Muscle layer of colon (tissue), 2 donors: Measurements from ENCODE around the gene PADI2.

Experiments used
- H3K27ac ChIP-seq: one replicate; pipeline ENCODE4 v1.7.0; 2013; ENCODE audit warnings: low read depth, mild to moderate bottlenecking, low read length, moderate library complexity
- H3K27me3 ChIP-seq, 2 donors: one replicate each; pipeline ENCODE4 v1.7.0; 2013; ENCODE audit warnings: low read length in 2 of 2, mild to moderate bottlenecking in 2 of 2; ENCODE audit not compliant: insufficient read depth in 2 of 2, control insufficient read depth in 1 of 2
- H3K36me3 ChIP-seq: one replicate; pipeline ENCODE4 v1.7.0; 2013; ENCODE audit warnings: mild to moderate bottlenecking, low read length; ENCODE audit not compliant: insufficient read depth
- H3K4me1 ChIP-seq: one replicate; pipeline ENCODE4 v1.7.0; 2013; ENCODE audit warnings: mild to moderate bottlenecking, low read length; ENCODE audit not compliant: insufficient read depth
- H3K4me3 ChIP-seq, 2 donors: one replicate each; pipeline ENCODE4 v1.7.0; 2013; ENCODE audit warnings: low read length in 2 of 2, low read depth in 1 of 2, mild to moderate bottlenecking in 1 of 2, moderate library complexity in 1 of 2
- H3K9ac ChIP-seq: one replicate; pipeline ENCODE4 v1.7.0; 2013; ENCODE audit warnings: low read length
- H3K9me3 ChIP-seq: one replicate; pipeline ENCODE4 v1.7.0; 2013; ENCODE audit warnings: mild to moderate bottlenecking, low read length
- donor health status: abdominal sarcoma.
- donor health status: Adenocarcinoma of cecum.

The PADI2 gene

GRCh38 chr1:17078991-17079868 lies 40.0 kb downstream of the PADI2 start:
- H3K36me3 ChIP-seq, result no peaks in the 10 kb centered on the region
- no peak overlapping the region for H3K4me3 ChIP-seq
- no peak overlapping the region for H3K9ac ChIP-seq
- H3K9me3 ChIP-seq, result no peaks in the 10 kb centered on the region
- no peaks in the 10 kb centered on the region for H3K4me1 ChIP-seq
- no peaks in the 10 kb centered on the region for H3K27me3 ChIP-seq
- H3K27ac ChIP-seq, result no peak overlapping the region

DNA sequence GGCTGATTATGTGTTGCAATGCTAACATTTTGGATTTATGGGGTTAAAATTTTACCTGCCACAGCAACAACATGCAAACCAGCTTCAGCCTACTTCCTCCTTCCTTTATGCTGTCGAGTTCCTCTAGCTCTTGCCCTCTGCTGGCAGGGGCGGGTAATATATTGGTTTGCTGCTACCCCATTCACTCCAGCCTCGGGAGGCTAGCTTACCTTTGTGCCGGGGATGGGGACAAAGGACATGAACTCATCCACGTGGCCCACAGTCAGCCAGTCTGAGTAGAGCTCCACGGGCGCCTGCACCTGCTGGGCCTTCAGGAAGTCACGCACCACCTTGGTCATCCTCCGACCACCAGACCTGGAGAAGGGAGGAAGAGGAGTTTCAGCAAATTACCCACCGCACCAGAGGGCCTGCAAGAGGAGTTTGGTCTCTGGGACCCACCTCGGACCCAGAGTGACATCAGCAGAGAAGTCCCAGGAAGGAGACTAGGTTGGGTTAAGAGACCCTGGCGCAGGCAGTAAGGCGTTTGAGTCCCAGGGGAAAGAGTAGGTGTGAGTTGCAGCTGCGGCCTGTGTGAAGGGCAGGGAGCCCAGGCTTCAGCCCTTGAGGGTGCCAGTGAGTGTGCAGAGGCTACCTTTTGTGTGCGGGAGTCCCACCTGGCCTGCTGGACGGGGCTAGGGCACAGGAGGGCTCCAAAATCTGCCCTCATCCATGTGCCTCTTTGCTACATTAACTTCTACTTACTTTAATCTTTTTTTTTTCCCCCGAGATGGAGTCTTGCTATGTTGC lies 43.6 kb downstream of the PADI2 start:
- no peak overlapping the region for H3K4me3 ChIP-seq
- H3K27me3 ChIP-seq, result peaks cover 0 to 4% of the 10 kb centered on the region in 2 donors
- H3K9ac ChIP-seq, result no peak overlapping the region
- H3K4me1 ChIP-seq, result no peaks in the 10 kb centered on the region
- no peak overlapping the region for H3K27ac ChIP-seq
- H3K9me3 ChIP-seq, result no peaks in the 10 kb centered on the region
- no peaks in the 10 kb centered on the region for H3K36me3 ChIP-seq

DNA sequence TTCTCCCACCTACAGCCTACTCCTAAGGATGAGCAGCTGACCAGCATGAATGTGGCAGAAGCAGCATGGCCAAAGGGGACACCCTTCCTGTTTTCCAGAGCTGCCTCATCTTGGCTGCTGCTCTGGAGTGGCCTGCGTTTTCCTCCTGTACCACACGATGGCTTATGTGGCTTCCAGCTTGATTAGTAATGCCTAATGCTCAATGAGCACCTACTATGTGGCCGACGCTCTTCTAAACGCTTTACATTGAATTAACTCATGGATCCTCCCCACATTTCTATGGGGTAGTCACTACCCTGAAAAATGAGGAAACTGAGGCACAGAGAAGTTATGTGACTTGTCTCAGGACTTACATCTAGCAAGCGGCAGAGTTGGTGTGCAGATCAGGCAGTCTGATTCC lies 47.5 kb downstream of the PADI2 start:
- no peak overlapping the region for H3K4me3 ChIP-seq
- H3K9ac ChIP-seq, result no peak overlapping the region
- peaks cover 0 to 4% of the 10 kb centered on the region in 2 donors for H3K27me3 ChIP-seq
- no peaks in the 10 kb centered on the region for H3K4me1 ChIP-seq
- H3K36me3 ChIP-seq, result no peaks in the 10 kb centered on the region
- no peaks in the 10 kb centered on the region for H3K9me3 ChIP-seq
- no peak overlapping the region for H3K27ac ChIP-seq

- Histone ChIP-seq H3K4me1 (no peaks in the 10 kb centered on the region), H3K27me3 (peaks cover 0 to 4% of the 10 kb centered on the region in 2 donors), H3K4me3 (no peak overlapping the region), H3K36me3 (no peaks in the 10 kb centered on the region), H3K27ac (no peak overlapping the region), H3K9ac (no peak overlapping the region), H3K9me3 (no peaks in the 10 kb centered on the region)
These were observed 49.1 kb downstream of the PADI2 start for GRCh38 chr1:17070163-17070525.

DNA sequence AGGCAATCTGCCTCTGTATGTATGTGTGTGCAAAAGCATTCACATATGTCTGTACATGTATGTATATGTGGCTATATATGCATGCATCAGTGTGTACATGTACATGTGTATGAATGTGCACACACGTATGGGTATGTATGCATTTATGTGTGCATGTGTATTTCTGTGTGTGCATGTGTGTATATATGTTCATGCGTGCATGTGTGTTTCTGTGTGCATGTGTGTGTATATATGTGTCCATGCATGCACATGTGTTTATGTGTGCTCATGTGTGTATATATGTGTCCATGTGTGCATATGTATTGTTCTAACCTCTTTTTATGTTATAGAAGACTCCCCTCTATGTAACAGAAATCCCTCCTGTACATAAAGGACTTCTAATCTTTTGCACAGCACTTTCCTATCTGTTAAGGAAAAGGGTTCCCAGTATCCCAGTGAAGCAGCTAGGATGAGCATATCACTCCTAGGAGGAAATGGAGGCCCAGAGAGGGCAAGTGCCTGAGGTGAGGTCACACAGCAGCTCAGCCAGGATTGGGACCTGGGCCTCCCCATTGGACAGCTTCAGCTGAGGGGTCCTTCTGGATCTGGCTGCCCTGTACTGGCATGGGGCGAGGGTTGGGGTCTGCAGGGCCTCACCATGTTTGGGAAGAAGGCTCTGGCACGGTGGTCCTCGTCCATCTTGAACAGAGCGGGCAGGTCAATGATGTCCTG lies 49.6 kb downstream of the PADI2 start:
- Histone ChIP-seq H3K4me3 (no peak overlapping the region), H3K9me3 (no peaks in the 10 kb centered on the region), H3K27me3 (peaks cover 0 to 4% of the 10 kb centered on the region in 2 donors), H3K4me1 (no peaks in the 10 kb centered on the region), H3K36me3 (no peaks in the 10 kb centered on the region), H3K9ac (no peak overlapping the region), H3K27ac (no peak overlapping the region)

DNA sequence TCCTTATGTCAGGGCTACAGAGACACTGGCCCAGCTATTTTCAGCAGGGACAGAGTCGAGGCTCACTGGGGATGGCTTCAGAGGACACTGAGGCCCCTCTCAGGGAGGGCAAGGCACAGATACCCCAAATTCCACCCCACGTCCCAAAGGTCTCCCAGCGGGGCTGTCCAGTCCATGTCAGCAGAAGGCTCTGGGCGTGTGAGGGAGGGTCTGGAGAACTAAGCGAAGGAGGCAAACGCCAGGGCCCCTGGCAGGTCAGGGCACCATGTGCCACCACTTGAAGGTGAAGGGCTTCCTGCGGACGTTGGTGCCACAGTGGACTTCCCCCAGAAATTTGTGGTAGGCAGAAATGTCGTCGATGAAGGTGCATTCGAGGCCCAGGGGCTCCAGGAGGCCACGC lies 50.5 kb downstream of the PADI2 start:
- Histone ChIP-seq H3K9me3 (no peaks in the 10 kb centered on the region), H3K9ac (no peak overlapping the region), H3K4me3 (no peak overlapping the region), H3K27me3 (peaks cover 0 to 4% of the 10 kb centered on the region in 2 donors), H3K36me3 (no peaks in the 10 kb centered on the region), H3K27ac (no peak overlapping the region), H3K4me1 (no peaks in the 10 kb centered on the region)

GRCh38 chr1:17067465-17068240 lies 51.6 kb downstream of the PADI2 start:
- H3K27ac ChIP-seq, result no peak overlapping the region
- H3K36me3 ChIP-seq, result no peaks in the 10 kb centered on the region
- peaks cover 0 to 4% of the 10 kb centered on the region in 2 donors for H3K27me3 ChIP-seq
- H3K4me1 ChIP-seq, result no peaks in the 10 kb centered on the region
- no peak overlapping the region for H3K9ac ChIP-seq
- no peaks in the 10 kb centered on the region for H3K9me3 ChIP-seq
- H3K4me3 ChIP-seq, result no peak overlapping the region

DNA sequence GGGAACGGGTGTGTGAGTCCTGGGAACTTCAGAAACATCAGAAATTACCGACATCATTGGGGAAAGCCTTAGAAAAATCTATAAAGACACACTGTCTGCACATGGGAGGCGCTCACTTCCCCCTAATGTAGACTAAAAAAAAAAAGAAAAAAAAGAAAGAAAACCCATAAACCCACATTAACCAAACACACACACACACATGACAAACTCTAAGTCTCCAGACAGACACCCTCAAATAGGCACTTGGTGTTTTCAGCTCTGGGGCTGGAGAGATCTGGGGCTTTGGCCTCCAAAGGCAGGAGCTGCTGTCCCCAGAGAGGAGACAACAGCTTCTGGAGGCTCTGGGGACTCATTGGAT lies 52.2 kb downstream of the PADI2 start:
- Histone ChIP-seq H3K27me3 (peaks cover 0 to 4% of the 10 kb centered on the region in 2 donors), H3K4me3 (no peak overlapping the region), H3K4me1 (no peaks in the 10 kb centered on the region), H3K27ac (no peak overlapping the region), H3K36me3 (no peaks in the 10 kb centered on the region), H3K9me3 (no peaks in the 10 kb centered on the region), H3K9ac (no peak overlapping the region)

GRCh38 chr1:17066361-17067068 lies 52.7 kb downstream of the PADI2 start:
- H3K36me3 ChIP-seq, result no peaks in the 10 kb centered on the region
- H3K4me3 ChIP-seq, result no peak overlapping the region
- H3K27me3 ChIP-seq, result peaks cover 0 to 3% of the 10 kb centered on the region in 2 donors
- H3K27ac ChIP-seq, result no peak overlapping the region
- H3K9me3 ChIP-seq, result no peaks in the 10 kb centered on the region
- no peak overlapping the region for H3K9ac ChIP-seq
- H3K4me1 ChIP-seq, result no peaks in the 10 kb centered on the region

DNA sequence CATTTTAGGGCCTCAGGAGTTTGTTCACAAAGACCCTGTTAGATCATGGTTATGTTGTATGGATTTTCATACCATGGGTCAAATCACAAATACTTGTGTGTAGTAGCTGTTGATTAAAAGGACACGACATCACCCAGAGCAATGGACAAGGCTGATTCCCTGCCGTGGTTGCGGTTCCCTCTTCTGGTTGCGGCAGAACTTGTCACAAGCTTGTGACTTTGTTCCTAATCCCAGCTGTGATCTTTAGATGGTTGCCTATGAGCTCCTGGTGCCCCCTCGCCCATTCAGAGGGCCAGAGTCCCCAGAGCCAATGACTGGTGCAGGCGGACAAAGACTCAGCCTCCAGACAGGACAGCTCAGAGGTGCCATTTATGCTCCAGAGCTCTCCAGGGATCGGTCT lies 53.6 kb downstream of the PADI2 start:
- Histone ChIP-seq H3K27ac (no peak overlapping the region), H3K4me1 (no peaks in the 10 kb centered on the region)

More for the DNA sequence above, 53.6 kb downstream of the PADI2 start:
- Histone ChIP-seq H3K9me3 (no peaks in the 10 kb centered on the region), H3K27me3 (no peaks in the 10 kb centered on the region), H3K9ac (no peak overlapping the region), H3K36me3 (no peaks in the 10 kb centered on the region), H3K4me3 (no peak overlapping the region)
